Right lobe of liver (tissue), 6 donors: ENCODE results near the gene TBC1D2B. TPM values are rescaled to one million over a fixed set of nuclear protein-coding genes. Genes with fewer than 3 reads are reported as not detected.

Experiments
- ATAC-seq, 4 donors: fragments of 200-7000 bp; cut with Tn5 transposase; one replicate each; pipeline ENCODE4 v1.9.1; 2020; ENCODE audit warnings: mild to moderate bottlenecking in 4 of 4, moderate library complexity in 4 of 4
- DNase-seq, 3 donors: peaks; one replicate each; pipeline ENCODE4 v3.0.0-alpha.2; 2020
- H3K27ac ChIP-seq, 3 donors: fragments of 200-600 bp; one replicate each; pipeline ENCODE4 v1.8.0; 2022
- H3K27me3 ChIP-seq, 2 donors: fragments of 200-600 bp; one replicate each; pipeline ENCODE4 v1.8.0; 2022
- H3K36me3 ChIP-seq, 4 donors: fragments of 200-600 bp; sonication (generic) in 1 of 4; one replicate each; pipeline versions ENCODE4 v1.5.1 to v1.8.0; 2017 to 2022; ENCODE audit warnings: control low read depth in 1 of 4
- H3K4me1 ChIP-seq, 4 donors: fragments of 200-600 bp; sonication (generic) in 1 of 4; one replicate each; pipeline versions ENCODE4 v1.5.1 to v1.8.0; 2017 to 2022; ENCODE audit warnings: control low read depth in 1 of 4
- H3K4me3 ChIP-seq, 3 donors: fragments of 200-600 bp; one replicate each; pipeline ENCODE4 v1.8.0; 2022
- H3K9me3 ChIP-seq, 4 donors: fragments of 200-600 bp; sonication (generic) in 1 of 4; one replicate each; pipeline versions ENCODE4 v1.5.1 to v1.8.0; 2017 to 2022; ENCODE audit warnings: control low read depth in 1 of 4
- CTCF ChIP-seq, 4 donors: fragments of 200-600 bp in 3 of 4; fragments of 450-650 bp in 1 of 4; IDR thresholded peaks; one replicate each; pipeline versions ENCODE4 v1.5.1 to v1.8.0; 2016 to 2022; ENCODE audit warnings: antibody characterized with exemption in 4 of 4, mild to moderate bottlenecking in 2 of 4
- POLR2A ChIP-seq: fragments of 450-650 bp; IDR thresholded peaks from one replicate; pipeline ENCODE4 v1.6.1; 2017; ENCODE audit warnings: antibody characterized with exemption, mild to moderate bottlenecking
- WGBS: methylation state at CpG from one replicate; pipeline ENCODE4 v1.1.6; 2018; ENCODE audit warnings: low coverage, low lambda C conversion rate; ENCODE audit not compliant: insufficient coverage; ENCODE audit errors: missing lambda C conversion rate; 5-methylcytosine and 5-hydroxymethylcytosine counted together
- intact Hi-C, 2 donors: fragments of 100-400 bp; cut with DNase I; formaldehyde crosslinking; loops; one replicate each; pipeline versions ENCODE4 v1.11.2 to v1.14.1; 2022
- total RNA-seq, 6 experiments: library from RNA; depleted of rRNA in 2 of 6; stranded (reverse); fragments of >200 nt in 2 of 6; fragmentation: NEBNext Ultra II Directional in 3 of 6; extraction: Animal tissue kit (Norgen Biotek cat#: 25700) in 3 of 6; gene quantifications; one replicate each; pipeline versions ENCODE4 v1.1.0 to v1.2.4, GENCODE V29; 2016 to 2023
- donor health status: DM: no; HTN: yes; CAD: no.
- donor health status: DM: no; HTN: no; CAD: no.
- donor health status: DM: no; HTN: no; CAD: no.
- donor health status: DM: no; HTN: yes; CAD: no.
- donor health status: DM: no; HTN: yes; CAD: no.

Gene TBC1D2B
- total RNA-seq, 6 experiments from 2014 or later: 23.7 to 81.4 (median 29.6) TPM

GRCh38 chr15:78032671-78033070, 44.8 kb downstream of the TBC1D2B start:
- ATAC-seq: no peak

DNA sequence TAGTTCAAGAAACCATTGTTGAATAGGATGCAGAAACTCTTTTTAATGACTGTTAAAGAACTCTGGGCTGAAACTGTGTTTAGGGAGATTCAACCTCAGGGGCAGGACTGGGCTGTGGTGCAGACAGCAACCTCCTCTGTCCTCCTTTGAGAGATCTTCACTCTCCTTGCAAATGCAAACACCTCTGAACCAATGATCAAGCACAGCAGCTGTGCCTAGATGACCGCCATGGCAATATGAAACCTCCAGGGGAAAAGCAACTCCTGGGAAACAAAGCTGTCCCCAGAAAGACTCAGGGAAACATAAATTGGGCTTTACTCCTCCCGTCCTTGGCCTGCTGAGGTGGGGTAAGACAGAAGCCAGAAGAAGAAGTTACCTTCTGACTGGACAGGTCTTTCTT, 52.6 kb downstream of the TBC1D2B start:
- no CpG with 5 or more reads among the region's 2 CpGs for WGBS
- peaks cover 0 to 47% (median 20%) of the 10 kb centered on the region in 4 donors for H3K36me3 ChIP-seq

More at GRCh38 chr15:78032671-78033070, 44.8 kb downstream of the TBC1D2B start:
- intact Hi-C loops: no loop called here
- 44% methylated on average over 4 of the region's 4 CpGs for WGBS
- no peak for DNase-seq
- peaks cover 0 to 40% (median 18%) of the 10 kb centered on the region in 4 donors for H3K4me1 ChIP-seq
- no peak for TF ChIP-seq POLR2A
- no peak for TF ChIP-seq CTCF (IDR thresholded peaks at IDR 0.05)
- H3K27me3 ChIP-seq: no peaks in the 10 kb centered on the region
- peaks cover 0 to 19% (median 8%) of the 10 kb centered on the region in 4 donors for H3K36me3 ChIP-seq
- no peaks in the 10 kb centered on the region for H3K9me3 ChIP-seq
- no peak overlapping the region for H3K27ac ChIP-seq
- H3K4me3 ChIP-seq: no peak overlapping the region

GRCh38 chr15:78024519-78024870, 53.0 kb downstream of the TBC1D2B start:
- Histone ChIP-seq H3K27ac (peak overlapping the region; percentile 5 to 16 (median 14)), H3K4me3 (no peak overlapping the region), H3K9me3 (no peaks in the 10 kb centered on the region), H3K27me3 (no peaks in the 10 kb centered on the region), H3K36me3 (peaks cover 0 to 43% (median 18%) of the 10 kb centered on the region in 4 donors), H3K4me1 (peaks cover 0 to 19% (median 6%) of the 10 kb centered on the region in 4 donors)
- no peak for DNase-seq
- intact Hi-C loops: no loop called here
- ATAC-seq: peak in 2 of 4 donors; percentile 5 to 18
- no peak for TF ChIP-seq POLR2A
- no peak for TF ChIP-seq CTCF (IDR thresholded peaks at IDR 0.05)
- WGBS: 86% methylated on average over 1 of the region's 2 CpGs

More for the DNA sequence above, 52.6 kb downstream of the TBC1D2B start:
- Histone ChIP-seq H3K27ac (peak overlapping the region in 2 of 3 donors; percentile 14 to 16), H3K4me3 (no peak overlapping the region), H3K9me3 (no peaks in the 10 kb centered on the region), H3K27me3 (no peaks in the 10 kb centered on the region), H3K4me1 (peaks cover 0 to 15% (median 4%) of the 10 kb centered on the region in 4 donors)
- intact Hi-C loops: no loop called here
- TF ChIP-seq POLR2A: no peak
- no peak for TF ChIP-seq CTCF (IDR thresholded peaks at IDR 0.05)
- peak in 1 of 3 donors; percentile 34 for DNase-seq
- ATAC-seq: no peak

- TF ChIP-seq CTCF (IDR thresholded peaks at IDR 0.05) (no peak), POLR2A (no peak)
- Histone ChIP-seq H3K36me3 (peaks cover 0 to 38% (median 16%) of the 10 kb centered on the region in 4 donors), H3K4me3 (no peak overlapping the region), H3K27ac (peak overlapping the region; percentile 5 to 53 (median 16)), H3K4me1 (peaks cover 0 to 24% (median 9%) of the 10 kb centered on the region in 4 donors), H3K9me3 (no peaks in the 10 kb centered on the region), H3K27me3 (no peaks in the 10 kb centered on the region)
- WGBS: 66% methylated on average over 5 of the region's 17 CpGs
- intact Hi-C loops: no loop called here
- DNase-seq: peak in 1 of 3 donors; percentile 46
- ATAC-seq: peak in 1 of 4 donors; percentile 7
Measured at GRCh38 chr15:78023865-78024518, 53.5 kb downstream of the TBC1D2B start.
